ENCODE data around the gene GATAD2A.

DNA sequence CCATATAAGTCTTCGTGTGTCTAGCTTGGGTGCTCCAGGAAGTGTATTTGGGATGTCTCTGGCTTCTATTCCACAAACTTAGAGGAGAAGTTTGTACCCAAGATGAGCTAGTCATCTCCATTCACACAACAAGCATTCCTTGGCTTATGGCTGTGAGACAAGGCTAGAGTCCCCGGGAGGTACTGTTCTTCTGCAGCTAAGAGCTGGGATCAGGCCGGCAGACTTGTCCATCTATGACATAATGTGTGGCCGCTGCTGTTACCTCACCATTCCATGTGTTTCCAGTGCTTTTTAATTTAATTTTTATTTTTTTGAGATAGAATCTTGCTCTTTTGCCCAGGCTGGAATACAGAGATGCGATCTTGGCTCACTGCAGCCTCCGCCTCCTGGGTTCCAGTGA is 20.7 kb downstream of the GATAD2A start:
- TF ChIP-seq POLR2AphosphoS5 (IDR thresholded peaks at IDR 0.05), result no peak
- no peak for TF ChIP-seq POLR2A (IDR thresholded peaks at IDR 0.05)
- TF ChIP-seq, protein P1, sequence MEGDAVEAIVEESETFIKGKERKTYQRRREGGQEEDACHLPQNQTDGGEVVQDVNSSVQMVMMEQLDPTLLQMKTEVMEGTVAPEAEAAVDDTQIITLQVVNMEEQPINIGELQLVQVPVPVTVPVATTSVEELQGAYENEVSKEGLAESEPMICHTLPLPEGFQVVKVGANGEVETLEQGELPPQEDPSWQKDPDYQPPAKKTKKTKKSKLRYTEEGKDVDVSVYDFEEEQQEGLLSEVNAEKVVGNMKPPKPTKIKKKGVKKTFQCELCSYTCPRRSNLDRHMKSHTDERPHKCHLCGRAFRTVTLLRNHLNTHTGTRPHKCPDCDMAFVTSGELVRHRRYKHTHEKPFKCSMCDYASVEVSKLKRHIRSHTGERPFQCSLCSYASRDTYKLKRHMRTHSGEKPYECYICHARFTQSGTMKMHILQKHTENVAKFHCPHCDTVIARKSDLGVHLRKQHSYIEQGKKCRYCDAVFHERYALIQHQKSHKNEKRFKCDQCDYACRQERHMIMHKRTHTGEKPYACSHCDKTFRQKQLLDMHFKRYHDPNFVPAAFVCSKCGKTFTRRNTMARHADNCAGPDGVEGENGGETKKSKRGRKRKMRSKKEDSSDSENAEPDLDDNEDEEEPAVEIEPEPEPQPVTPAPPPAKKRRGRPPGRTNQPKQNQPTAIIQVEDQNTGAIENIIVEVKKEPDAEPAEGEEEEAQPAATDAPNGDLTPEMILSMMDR (IDR thresholded peaks at IDR 0.05), result no peak

All from transverse colon (tissue), 4 donors.